Cardiac septum (tissue), 1 donor: Measurements from ENCODE around the gene YOD1. TPM values are rescaled to one million over a fixed set of nuclear protein-coding genes. Genes with fewer than 3 reads are reported as not detected.

Source experiments
- DNase-seq: peaks from one replicate; pipeline ENCODE4 v3.0.0-alpha.2; 2020; ENCODE audit warnings: low spot score
- intact Hi-C: fragments of 100-400 bp; cut with DNase I; formaldehyde crosslinking; loops from one replicate; pipeline ENCODE4 v1.14.0; 2022
- total RNA-seq: library from RNA; stranded (reverse); fragmentation: NEBNext Ultra II Directional; extraction: Animal tissue kit (Norgen Biotek cat#: 25700); gene quantifications from one replicate; pipeline ENCODE4 v1.2.1, GENCODE V29; 2021
- donor health status: DM: no; HTN: no; CAD: no.

The YOD1 gene
- total RNA-seq, 1 donor from 2014 or later, result 7.2 TPM

DNA sequence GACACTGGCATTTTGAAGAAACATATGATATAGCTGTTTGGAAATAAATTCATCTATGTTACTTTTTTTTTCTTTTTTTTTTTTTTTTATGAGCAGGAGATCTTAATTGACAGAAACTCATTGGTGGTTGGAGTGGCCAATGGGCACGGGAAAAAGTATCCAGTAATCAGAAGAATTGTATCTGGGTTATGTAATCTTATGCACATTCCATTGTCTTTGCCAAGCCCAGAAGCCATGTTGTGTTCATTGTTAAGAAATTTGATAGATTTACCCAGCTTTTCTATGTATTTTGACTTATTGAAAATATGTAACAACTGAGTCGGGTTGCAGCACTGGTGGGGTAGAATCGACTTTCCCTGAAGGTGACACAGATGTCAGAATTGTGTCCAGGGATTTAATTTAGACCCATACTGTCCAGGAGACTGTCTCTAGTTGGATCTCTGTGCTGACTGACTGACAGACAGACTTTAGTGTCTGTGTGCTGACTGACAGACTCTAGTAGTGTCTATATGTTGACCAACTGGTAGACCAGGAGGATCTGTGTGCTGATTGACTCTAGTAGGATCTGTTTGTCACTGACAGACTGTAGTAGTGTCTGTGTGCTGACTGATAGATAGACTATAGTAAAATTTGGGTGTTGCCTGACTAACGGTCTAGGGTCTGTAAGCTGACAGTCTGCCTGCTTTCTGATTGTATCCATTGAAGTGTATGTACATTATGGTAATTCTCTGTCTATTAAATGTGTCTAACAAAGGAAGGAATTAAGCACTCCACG, 25.4 kb upstream of the YOD1 start:
- intact Hi-C loops, result loop anchor here (2.0 to 10.0 kb wide), 2 partner anchors 28 to 152 kb away; partner anchors contain the start of gene FCMR
- no peak for DNase-seq

DNA sequence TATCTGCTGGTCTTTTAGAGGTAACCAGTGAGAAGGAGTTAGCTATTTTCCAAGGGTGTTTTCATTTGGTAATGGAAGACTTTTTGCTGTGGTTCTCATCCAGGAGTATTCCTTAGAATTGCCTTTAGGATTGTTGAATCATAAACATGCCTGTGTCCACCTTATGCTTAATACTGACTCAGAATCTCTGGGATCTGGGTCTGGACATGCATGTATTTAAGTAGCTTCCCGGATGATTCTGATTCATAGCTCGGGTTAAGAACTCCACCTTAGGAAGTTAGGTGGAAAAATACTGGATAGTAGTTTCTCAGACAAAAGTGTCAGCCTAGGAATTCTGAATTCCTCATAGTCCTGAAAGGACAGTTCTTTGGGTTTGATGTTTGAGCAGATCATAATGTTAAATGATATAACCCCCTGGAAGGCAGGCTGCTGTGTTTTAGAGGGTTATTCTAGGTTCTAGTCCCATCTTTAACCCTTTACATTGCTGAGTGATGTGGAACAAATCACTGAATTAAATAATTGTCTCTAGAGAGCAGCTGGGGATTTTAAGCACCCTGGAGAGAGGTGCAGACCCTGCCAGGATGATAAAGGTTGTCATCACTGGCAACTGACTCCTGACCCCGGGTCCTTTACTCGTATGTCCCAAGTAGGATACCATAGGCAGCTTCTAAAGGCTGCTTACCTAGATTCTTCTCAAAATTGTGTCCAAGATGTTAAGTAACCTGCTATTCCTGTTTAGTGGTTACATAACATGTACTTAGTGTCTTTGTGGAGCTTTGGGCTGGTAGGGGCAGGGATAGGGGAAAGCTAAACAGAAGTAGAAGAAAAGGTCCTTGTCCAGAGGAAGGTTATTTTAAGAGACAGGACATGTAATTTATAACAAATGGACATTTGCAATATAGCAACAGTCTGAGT, 23.2 kb upstream of the YOD1 start:
- intact Hi-C loops, result loop anchor here (10.0 kb wide), 1 partner anchor 149 kb away; the partner anchor contains the start of gene FCMR

DNA sequence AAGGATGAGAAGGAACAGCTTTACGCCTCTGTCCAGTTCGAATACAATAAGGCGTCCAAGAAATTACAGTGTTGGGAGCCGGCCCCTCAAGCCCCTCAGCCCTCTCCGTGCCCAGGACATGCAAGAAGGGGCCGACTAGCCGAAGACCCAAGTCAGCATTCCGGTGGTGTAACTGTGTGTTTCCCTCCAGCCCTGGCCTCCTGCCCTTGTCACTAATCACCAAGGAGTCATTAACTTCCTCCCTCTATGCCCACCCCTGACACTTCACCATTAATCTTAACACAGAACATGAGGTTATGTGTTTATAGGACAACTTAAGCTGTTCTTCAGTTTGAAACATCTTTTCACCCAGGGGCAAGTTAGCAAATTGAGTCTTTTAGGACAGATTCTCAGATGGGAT, 21.2 kb upstream of the YOD1 start:
- intact Hi-C loops, result loop anchor here (10.0 kb wide), 1 partner anchor 147 kb away; the partner anchor contains the start of gene FCMR
- no peak for DNase-seq

More for the DNA sequence above, 23.2 kb upstream of the YOD1 start:
- no peak for DNase-seq

DNA sequence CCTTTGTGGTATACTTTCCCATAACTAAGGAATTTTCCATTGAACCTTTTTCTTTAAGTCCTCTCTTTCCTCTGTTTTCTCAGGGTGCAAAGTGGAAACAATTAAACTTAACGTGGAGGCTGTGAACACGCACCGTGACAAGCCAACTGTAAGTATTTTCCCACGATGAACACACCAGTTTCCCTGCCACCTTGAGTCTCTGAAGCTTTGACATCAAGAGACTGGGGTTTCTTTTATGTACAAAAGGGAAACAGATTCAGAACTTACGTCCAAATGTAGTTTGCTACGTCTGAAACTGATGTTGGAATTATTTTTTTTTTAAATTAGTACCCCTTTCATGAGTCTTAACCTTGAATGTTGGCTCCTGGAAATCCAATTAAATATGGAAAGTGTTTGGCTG, 20.4 kb upstream of the YOD1 start:
- DNase-seq, result no peak
- intact Hi-C loops, result loop anchor here (10.0 kb wide), 1 partner anchor 147 kb away; the partner anchor contains the start of gene FCMR

DNA sequence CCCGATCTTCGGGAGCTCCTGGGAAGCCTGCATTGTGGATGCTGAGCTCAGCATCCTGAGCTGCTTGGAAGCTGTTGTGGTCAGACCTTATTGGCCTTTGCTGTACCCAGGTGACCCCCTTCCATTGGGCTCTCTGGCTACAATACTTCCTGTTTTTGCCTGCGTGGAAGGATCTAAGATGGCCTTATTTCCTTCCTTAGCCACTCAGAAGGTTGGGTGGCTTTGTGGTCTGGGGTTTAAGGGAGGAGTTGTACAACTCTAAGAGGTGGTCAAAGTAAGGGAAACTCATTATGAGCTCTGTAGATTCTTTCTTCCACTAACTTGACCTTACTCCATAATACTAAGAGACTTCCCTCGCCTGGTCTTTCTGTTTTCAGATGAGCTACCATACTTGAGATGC, 19.8 kb upstream of the YOD1 start:
- DNase-seq, result no peak
- intact Hi-C loops, result loop anchor here (10.0 kb wide), 1 partner anchor 146 kb away; the partner anchor contains the start of gene FCMR

DNA sequence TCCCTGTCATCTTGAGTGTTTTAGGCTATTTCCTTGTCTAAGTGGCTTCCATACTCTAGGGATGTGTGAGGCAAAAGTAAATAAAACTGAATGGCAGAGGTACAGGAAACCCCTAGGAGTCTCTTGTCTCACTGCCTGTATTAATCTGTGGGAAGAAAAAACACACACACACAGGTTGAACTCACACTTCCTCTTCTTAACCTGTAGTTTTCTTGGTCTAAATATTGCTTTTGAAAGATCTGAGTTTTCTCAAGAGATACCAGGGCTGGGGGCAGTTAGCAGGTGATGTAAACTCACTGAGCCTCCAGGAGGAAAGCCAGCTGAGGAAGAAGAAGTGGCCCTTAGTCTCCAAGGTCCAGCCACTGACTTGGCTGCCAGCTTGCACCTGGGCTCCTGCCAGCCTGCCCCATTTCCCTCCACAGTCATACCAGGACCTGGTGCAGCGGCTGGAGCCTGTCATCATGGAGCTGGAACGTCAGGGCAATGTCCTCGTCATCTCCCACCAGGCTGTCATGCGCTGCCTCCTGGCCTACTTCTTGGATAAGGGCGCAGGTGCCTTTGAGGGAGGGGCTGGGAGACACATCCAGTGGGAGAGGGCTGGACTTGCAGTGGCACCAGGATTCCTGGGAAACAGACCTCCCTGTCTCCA, 19.0 kb upstream of the YOD1 start:
- peak; percentile 81 for DNase-seq
- intact Hi-C loops, result loop anchor here (5.0 to 10.0 kb wide), 2 partner anchors 48 to 145 kb away; partner anchors contain the start of gene FCMR

DNA sequence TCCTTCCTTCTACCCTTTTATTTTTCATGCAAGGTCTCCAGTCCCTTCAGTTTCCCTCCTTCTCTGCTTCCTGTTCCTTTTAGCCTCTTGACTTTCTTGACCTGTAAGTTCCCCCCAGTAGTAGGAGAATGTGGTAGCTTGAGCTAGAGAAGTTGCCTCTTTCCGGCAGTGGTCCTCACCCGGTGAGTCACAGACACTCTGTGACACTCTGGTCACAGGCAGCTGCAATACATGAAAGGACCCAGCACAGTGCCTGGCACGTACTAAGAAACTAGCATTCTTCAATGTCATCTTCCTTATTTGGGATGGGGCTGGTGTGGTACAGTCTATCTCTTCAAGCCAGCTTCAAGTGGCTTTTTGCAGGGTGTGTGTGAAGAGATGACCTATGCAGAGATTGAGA, 18.1 kb upstream of the YOD1 start:
- intact Hi-C loops, result loop anchor here (5.0 kb wide), 1 partner anchor 47 kb away; no protein-coding TSS in a partner anchor
- DNase-seq, result peak; percentile 80

DNA sequence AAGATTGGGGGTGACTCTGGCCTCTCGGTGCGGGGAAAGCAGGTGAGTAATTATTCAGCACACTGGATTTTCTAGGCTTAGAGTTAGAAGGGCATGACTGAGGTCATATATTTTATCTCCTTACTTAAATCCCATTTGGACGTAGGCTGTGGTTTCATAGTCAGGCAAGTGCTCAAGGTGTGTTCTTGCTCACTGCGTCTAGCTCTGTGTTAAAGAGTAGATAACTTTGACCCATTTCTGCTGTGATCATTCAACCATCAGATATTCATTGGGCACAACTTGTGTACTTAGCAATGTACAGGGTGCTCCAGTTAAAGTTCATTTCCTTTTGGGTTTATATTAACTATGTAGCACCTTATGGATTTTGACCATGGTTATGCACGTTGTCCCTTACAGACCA, 16.7 kb upstream of the YOD1 start:
- DNase-seq, result no peak
- intact Hi-C loops, result loop anchor here (5.0 kb wide), 1 partner anchor 45 kb away; no protein-coding TSS in a partner anchor

DNA sequence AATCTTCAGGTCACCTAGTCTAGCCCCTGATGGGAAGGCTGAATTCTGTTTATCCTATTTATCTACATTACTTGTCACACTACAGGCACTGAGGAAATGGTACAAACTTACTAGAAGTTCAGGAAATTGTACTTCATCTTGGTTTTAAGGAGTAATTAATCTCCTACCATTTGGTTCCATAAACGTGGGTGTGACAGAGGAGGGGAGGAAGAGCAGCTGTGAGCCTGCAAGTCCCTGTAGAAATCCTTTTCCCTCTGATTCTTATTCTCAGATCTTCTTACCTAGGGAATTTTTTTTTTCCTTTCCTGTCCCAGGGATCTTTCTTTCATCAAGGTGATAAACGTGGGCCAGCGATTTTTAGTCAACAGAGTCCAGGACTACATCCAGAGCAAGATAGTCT, 16.2 kb upstream of the YOD1 start:
- intact Hi-C loops, result loop anchor here (5.0 kb wide), 1 partner anchor 45 kb away; no protein-coding TSS in a partner anchor
- no peak for DNase-seq

DNA sequence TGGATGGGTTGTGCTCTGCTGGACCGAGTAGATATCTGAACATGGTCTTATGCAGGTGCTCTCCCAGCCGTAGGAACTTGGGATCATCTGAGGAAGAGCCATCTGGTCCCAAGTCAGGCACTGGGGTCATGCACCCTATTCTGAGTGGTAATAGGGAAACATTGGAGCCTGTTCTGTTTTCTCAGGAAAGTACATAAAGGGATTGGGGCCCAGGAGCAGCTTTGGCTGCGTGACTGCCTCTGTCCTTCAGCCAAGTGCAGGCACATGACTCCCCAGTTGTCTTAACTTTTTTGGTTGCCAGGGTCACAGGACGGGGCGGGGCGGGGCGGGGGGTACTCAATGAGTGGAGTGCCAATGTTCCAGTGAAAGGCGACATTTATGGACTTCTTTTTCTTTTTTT, 13.6 kb upstream of the YOD1 start:
- DNase-seq, result no peak
- intact Hi-C loops, result no loop called here

DNA sequence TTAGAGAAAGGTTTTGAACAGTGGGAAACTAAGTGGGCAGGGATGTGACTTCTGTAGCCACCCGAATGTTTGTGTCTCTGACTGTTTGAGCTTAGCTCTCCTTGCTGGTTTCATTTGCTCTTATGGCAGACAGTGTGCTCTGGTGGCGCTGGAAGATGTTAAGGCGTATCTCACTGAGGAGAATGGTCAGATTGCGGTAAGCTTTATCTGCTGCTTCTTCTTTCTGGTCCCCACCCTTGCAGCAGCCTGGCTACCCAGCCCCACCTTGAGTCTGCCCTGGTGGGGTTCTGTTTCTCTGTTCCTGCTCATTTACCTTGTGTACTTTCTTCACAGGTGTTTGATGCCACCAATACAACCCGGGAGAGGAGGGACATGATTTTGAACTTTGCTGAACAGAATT, 12.0 kb upstream of the YOD1 start:
- DNase-seq, result no peak
- intact Hi-C loops, result no loop called here

DNA sequence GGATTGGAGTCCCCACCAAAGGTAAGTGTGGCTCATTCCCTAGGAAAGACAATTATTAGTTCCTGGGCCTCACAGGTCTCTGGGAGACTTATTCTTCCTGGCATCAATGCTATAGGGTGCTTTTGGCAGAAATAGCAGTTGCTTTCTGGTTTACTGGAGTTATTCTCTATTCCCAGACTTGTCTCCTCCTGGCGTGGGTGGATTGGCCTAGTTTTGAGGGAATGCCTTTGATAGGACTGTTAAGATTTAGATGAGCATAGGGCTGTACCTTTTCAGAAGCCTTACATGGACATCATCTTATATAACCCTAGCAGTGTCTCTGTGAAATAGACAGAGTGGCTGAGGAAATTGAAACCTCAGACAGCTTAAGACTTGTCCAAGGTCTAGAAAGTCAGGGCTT, 11.1 kb upstream of the YOD1 start:
- intact Hi-C loops, result no loop called here
- no peak for DNase-seq

DNA sequence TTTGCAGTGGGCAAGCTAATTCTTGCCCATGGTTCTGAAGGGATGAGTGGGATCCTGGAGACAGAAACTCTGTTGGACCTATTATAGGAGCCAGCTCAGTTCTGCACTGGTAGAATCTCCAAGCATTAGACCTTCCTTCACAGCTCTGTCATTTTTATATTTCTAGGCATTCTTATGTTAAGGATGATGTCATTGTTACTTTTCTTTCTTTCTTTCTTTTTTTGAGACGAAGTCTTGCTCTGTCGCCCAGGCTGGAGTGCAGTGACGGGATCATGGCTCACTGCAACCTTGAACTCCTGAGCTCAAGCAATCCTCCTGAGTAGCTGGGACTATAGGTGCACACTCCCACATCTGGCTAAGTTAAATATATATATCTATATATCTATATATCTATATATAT, 9.6 kb upstream of the YOD1 start:
- intact Hi-C loops, result no loop called here
- no peak for DNase-seq

DNA sequence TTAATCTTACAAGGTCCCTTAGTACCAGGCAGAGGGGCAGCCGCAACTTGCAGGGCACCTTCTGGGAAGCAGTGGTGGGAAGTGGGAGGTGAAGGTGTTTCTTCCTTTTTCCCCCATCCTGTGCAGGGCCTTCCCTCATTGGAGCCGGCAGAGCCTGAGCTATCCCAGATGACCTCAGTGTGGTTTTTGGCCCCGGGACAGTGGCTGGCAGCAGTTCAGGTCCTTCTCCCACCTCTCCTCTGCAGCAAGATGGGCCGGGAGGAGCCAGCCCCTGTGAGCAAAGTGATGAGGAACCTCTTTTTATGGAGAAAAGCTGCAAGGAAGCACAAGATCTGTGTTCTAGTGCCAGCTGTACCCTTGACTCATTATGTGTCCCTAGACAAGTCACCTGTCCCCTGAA, 8.9 kb upstream of the YOD1 start:
- DNase-seq, result no peak
- intact Hi-C loops, result loop anchor here (10.0 kb wide), 2 partner anchors 385 to 555 kb away; partner anchors contain the start of gene RASSF5

DNA sequence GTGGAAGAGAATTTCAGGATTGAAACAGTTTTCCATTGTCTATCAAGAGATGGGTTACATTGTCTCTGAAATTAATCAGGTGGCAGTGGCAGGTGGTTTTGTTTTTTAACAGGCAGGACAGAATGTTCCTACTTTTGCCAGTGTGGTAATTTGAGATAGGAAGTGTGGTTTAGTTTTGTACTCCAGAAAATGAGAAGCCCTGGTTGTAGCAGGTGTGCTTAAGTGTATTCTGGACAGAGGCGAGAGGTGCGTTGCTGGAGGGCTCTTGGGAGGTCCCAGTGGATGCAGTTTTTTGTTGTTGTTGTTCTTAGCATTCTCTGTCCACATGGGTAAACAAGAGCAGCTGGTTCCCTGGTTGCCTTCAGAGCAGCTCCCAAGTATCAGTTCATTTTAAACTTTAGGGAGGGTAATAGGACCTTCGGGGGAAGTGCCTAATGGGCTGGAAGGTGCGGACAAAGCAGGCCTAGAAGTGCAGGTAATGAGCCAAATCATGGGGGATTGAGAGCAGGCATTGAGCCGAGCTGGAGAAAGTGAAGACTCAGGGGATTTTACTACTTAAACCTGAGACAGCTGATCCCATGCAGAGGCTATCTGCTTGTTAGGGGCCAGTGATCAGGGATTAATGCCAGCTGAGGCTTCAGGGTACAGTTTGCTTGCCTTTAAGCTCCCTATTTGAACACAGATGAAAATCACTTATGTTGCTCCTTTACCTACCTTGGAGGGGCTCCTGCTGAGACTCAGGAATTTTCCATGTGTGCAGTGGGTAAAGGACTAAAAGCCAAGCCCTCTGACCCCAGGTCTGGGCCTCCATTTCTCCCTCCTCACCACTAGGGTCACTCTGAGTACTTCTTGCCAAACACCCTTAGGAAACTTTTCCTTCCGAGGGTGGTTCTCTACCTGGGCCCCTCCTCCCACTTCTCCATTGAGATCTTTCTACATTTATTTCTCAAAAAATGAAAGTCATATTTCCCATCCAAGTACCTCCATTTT, 8.2 kb upstream of the YOD1 start:
- no peak for DNase-seq
- intact Hi-C loops, result loop anchor here (10.0 kb wide), 2 partner anchors 384 to 554 kb away; partner anchors contain the start of gene RASSF5

DNA sequence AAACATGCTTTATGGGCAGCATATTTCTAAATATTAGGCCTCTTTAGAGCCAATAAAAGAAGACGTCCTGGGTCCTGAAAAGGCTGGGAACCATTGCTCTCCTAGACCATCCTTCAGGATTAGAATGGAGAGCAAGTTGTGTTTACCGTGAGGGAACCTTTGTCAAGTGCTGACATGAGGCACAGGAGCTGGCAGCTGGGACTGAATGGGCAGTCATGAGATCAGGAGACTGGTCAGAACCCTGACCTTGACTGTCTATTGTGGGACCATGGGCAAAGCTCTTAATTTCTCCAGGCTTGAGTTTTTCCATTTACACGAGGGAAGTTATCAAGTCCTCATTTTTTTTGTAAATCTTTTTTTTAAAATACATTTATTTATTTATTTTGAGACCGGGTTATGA, 7.2 kb upstream of the YOD1 start:
- DNase-seq, result no peak
- intact Hi-C loops, result loop anchor here (10.0 kb wide), 2 partner anchors 383 to 553 kb away; partner anchors contain the start of gene RASSF5

DNA sequence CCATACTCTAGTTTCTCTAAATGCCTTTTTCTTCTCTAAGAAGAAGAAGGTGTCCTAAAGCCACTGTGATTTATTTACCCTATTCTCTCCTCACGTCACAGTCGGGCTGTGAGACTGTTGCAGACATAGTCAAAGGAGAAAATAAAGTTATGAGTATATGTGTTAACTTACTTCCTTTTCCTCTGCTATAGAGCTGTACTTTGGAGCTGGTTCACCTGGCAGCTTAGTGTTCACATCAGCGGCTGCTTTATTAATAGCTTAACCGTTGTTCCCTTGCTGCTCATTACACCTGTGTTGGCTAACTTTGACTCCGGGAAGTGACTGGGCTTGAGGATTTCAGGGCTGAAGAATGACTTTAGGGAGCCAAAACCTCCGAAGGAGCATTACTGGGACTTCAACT, 5.7 kb upstream of the YOD1 start:
- DNase-seq, result no peak
- intact Hi-C loops, result loop anchor here (10.0 kb wide), 2 partner anchors 382 to 552 kb away; partner anchors contain the start of gene RASSF5

DNA sequence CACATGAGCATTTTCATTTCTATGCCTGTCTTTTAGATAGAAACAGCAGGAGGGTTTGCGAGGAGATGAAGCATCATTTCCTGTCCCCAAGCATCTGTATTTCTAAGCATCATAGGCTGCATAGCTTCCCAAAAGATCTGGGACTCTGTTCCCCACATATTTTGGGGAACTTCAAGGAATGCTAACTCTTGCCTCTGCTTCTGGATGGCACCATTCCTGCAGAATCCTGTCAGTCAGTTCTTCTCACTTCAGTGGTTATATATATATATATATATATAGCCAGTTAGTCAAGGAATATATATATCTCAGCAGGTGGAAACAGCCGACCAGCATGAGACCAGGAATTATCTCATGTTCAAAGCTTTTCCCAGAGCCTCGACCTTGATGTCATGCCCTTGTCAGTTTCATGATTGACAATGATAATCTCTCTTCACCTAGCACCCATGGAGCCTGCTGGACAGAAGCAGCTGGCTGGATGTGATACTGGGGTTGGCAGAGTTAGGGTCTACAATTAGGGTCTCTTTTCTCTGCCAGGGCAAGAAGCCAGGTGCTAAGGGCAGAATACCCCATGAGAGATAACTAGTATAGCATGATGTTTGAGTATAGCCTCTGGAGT, 4.5 kb upstream of the YOD1 start:
- intact Hi-C loops, result loop anchor here (10.0 kb wide), 2 partner anchors 381 to 551 kb away; partner anchors contain the start of gene RASSF5
- DNase-seq, result no peak
